Endodermal cell (in vitro differentiated cells): Measurements from ENCODE around the gene ATP10D. TPM values are rescaled to one million over a fixed set of nuclear protein-coding genes. Genes with fewer than 3 reads are reported as not detected.

ENCODE experiments used
- DNase-seq: peaks from one replicate; pipeline ENCODE4 v3.0.0-alpha.2; 2017
- H3K27ac ChIP-seq: 2 replicates; pipeline ENCODE4 v1.5.1; 2013; ENCODE audit warnings: mild to moderate bottlenecking, low read depth, low read length, moderate library complexity
- H3K27me3 ChIP-seq: 2 replicates; pipeline ENCODE4 v1.6.1; 2013; ENCODE audit warnings: mild to moderate bottlenecking, low read length, moderate library complexity; ENCODE audit not compliant: insufficient read depth, control insufficient read depth, poor library complexity, severe bottlenecking
- H3K36me3 ChIP-seq: 2 replicates; pipeline ENCODE4 v1.7.0; 2013; ENCODE audit warnings: mild to moderate bottlenecking, low read length, moderate library complexity; ENCODE audit not compliant: control insufficient read depth, insufficient read depth
- H3K4me1 ChIP-seq: one replicate; pipeline ENCODE4 v1.7.0; 2013; ENCODE audit warnings: low read length; ENCODE audit not compliant: control insufficient read depth, insufficient read depth
- H3K4me3 ChIP-seq: 2 replicates; pipeline ENCODE4 v1.5.1; 2013; ENCODE audit warnings: mild to moderate bottlenecking, low read length, moderate library complexity
- H3K9ac ChIP-seq: 2 replicates; pipeline ENCODE4 v1.6.1; 2013; ENCODE audit warnings: mild to moderate bottlenecking, low read length, moderate library complexity; ENCODE audit not compliant: poor library complexity, severe bottlenecking; ENCODE audit errors: extremely low read depth
- H3K9me3 ChIP-seq: 2 replicates; pipeline ENCODE4 v1.6.1; 2013; ENCODE audit warnings: mild to moderate bottlenecking, low read length, moderate library complexity; ENCODE audit not compliant: control insufficient read depth
- H3K27ac Mint-ChIP-seq: 2 replicates; pipeline ENCODE4 v1.8.0; 2020; ENCODE audit warnings: mixed read lengths
- H3K27me3 Mint-ChIP-seq: 2 replicates; pipeline ENCODE4 v1.8.0; 2021; ENCODE audit warnings: mild to moderate bottlenecking, mixed read lengths; ENCODE audit not compliant: insufficient read depth
- H3K36me3 Mint-ChIP-seq: 2 replicates; pipeline ENCODE4 v1.8.0; 2020; ENCODE audit warnings: low read depth, mixed read lengths
- H3K4me1 Mint-ChIP-seq: 2 replicates; pipeline ENCODE4 v1.8.0; 2020; ENCODE audit warnings: mixed read lengths
- H3K4me3 Mint-ChIP-seq: 2 replicates; pipeline ENCODE4 v1.8.0; 2020; ENCODE audit warnings: mild to moderate bottlenecking, moderate library complexity, mixed read lengths
- H3K9me3 Mint-ChIP-seq: 2 replicates; pipeline ENCODE4 v1.8.0; 2020; ENCODE audit warnings: mild to moderate bottlenecking, mixed read lengths
- CTCF ChIP-seq: fragments of 200-600 bp; sonication (generic); conservative IDR thresholded peaks from 2 replicates; pipeline ENCODE4 v1.5.0; 2021; ENCODE audit warnings: antibody characterized with exemption, mild to moderate bottlenecking
- WGBS, 2 experiments: methylation state at CpG; one replicate each; pipeline versions ENCODE4 v1.1.5 to v1.1.7; 2013; ENCODE audit warnings: missing lambda C conversion rate in 2 of 2, mixed read lengths in 1 of 2; ENCODE audit not compliant: insufficient coverage in 1 of 2, insufficient read length in 1 of 2; 5-methylcytosine and 5-hydroxymethylcytosine counted together
- total RNA-seq, 2 donors: library from RNA; stranded (reverse); fragmentation: NEBNext Ultra II Directional in 1 of 2; extraction: Animal tissue kit (Norgen Biotek cat#: 25700) in 1 of 2; gene quantifications; 2 replicates in 1 of 2; 3 replicates in 1 of 2; pipeline ENCODE4 v1.2.1, GENCODE V29; 2021

Gene ATP10D
- total RNA-seq, 2 donors from 2014 or later = 0.27 to 1.1 TPM

- no peaks in the 10 kb centered on the region for H3K4me1 Mint-ChIP-seq
- no peak overlapping the region for H3K27ac Mint-ChIP-seq
- Histone ChIP-seq H3K27me3 (no peaks in the 10 kb centered on the region), H3K9me3 (no peaks in the 10 kb centered on the region), H3K27ac (no peak overlapping the region), H3K9ac (no peak overlapping the region), H3K36me3 (no peaks in the 10 kb centered on the region), H3K4me1 (no peaks in the 10 kb centered on the region), H3K4me3 (no peak overlapping the region)
- H3K4me3 Mint-ChIP-seq = no peak overlapping the region
- no peaks in the 10 kb centered on the region for H3K36me3 Mint-ChIP-seq
- H3K27me3 Mint-ChIP-seq = no peaks in the 10 kb centered on the region
- TF ChIP-seq CTCF = no peak
- WGBS, 2 experiments = 93 to 100% methylated on average over 1 of the region's 1 CpG
- H3K9me3 Mint-ChIP-seq = no peaks in the 10 kb centered on the region
- DNase-seq = no peak
These were observed 75.6 kb downstream of the ATP10D start for GRCh38 chr4:47560682-47561081.

GRCh38 chr4:47561331-47561730 lies 76.3 kb downstream of the ATP10D start:
- H3K4me1 ChIP-seq = no peaks in the 10 kb centered on the region
- H3K27me3 Mint-ChIP-seq = no peaks in the 10 kb centered on the region
- DNase-seq = no peak
- no peaks in the 10 kb centered on the region for H3K27me3 ChIP-seq
- no peaks in the 10 kb centered on the region for H3K36me3 Mint-ChIP-seq
- H3K27ac ChIP-seq = no peak overlapping the region
- H3K4me1 Mint-ChIP-seq = no peaks in the 10 kb centered on the region
- H3K4me3 Mint-ChIP-seq = no peak overlapping the region
- H3K9ac ChIP-seq = no peak overlapping the region
- H3K4me3 ChIP-seq = no peak overlapping the region
- no peaks in the 10 kb centered on the region for H3K9me3 ChIP-seq
- H3K27ac Mint-ChIP-seq = no peak overlapping the region
- no peaks in the 10 kb centered on the region for H3K9me3 Mint-ChIP-seq
- no peak for TF ChIP-seq CTCF
- H3K36me3 ChIP-seq = no peaks in the 10 kb centered on the region
- 85% methylated on average over 1 of the region's 1 CpG; no CpG with 5 or more reads in 1 of the 2 experiments for WGBS, 2 experiments

- H3K9ac ChIP-seq = no peak overlapping the region
- H3K36me3 Mint-ChIP-seq = no peaks in the 10 kb centered on the region
- H3K27me3 ChIP-seq = no peaks in the 10 kb centered on the region
- no peaks in the 10 kb centered on the region for H3K36me3 ChIP-seq
- H3K9me3 Mint-ChIP-seq = no peaks in the 10 kb centered on the region
- H3K9me3 ChIP-seq = no peaks in the 10 kb centered on the region
- no peak for TF ChIP-seq CTCF
- no peaks in the 10 kb centered on the region for H3K4me1 Mint-ChIP-seq
- no peak overlapping the region for H3K4me3 ChIP-seq
- 91 to 100% methylated on average over 1 to 3 of the region's 3 CpGs for WGBS, 2 experiments
- no peak overlapping the region for H3K27ac ChIP-seq
- no peak overlapping the region for H3K27ac Mint-ChIP-seq
- H3K27me3 Mint-ChIP-seq = no peaks in the 10 kb centered on the region
- H3K4me1 ChIP-seq = no peaks in the 10 kb centered on the region
- no peak overlapping the region for H3K4me3 Mint-ChIP-seq
- no peak for DNase-seq
These were observed 77.2 kb downstream of the ATP10D start for GRCh38 chr4:47562297-47562696.
